ENCODE results near the gene LARP4. TPM values are rescaled to one million over a fixed set of nuclear protein-coding genes. Genes with fewer than 3 reads are reported as not detected.

The LARP4 gene
- total and polyA plus RNA-seq, 8 donors = 5.8 to 89.6 (median 22.8) TPM

- TF ChIP-seq CTCF (IDR thresholded peaks at IDR 0.05) (no peak), POLR2A (IDR thresholded peaks at IDR 0.05) (no peak), POLR2AphosphoS5 (IDR thresholded peaks at IDR 0.05) (no peak), EP300 (IDR thresholded peaks at IDR 0.05) (no peak)
- DNase-seq = no peak
- 89 to 93% (median 89%) methylated on average over 4 of the region's 4 CpGs for WGBS, 5 donors
Measured at GRCh38 chr12:50398931-50399330, 1.8 kb upstream of the LARP4 start.

DNA sequence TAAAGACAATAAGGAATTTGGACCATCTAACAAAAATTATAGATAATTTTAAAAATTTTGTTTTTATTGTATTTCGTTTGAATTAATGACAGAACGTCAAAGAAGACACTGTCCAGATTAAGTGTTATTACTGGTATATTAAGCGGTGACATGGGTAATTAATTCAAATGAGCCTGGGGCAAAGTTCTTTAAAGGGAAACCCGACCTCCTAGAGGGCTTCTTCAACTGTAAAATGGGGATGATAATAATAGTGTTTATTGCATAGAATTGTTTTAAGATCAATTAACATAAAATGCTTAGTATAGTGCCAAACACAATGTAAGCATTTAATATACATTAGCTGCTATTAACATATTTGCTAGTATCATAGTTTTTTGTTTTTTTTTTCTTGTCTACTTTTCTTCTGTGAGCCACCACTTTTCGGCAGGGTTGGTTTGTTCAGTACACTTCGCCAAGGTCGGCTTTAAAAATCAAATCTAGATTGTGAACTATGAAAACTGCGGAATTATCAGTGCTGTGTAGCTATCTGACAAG, 514 bp upstream of the LARP4 start:
- DNase-seq = no peak
- no peak for TF ChIP-seq CTCF (IDR thresholded peaks at IDR 0.05)
- intact Hi-C loops (cut with DNase I; ENCODE audit: low total_unique reads) = no loop called here
- Histone ChIP-seq H3K9me3 (no peaks in the 10 kb centered on the region), H3K27me3 (no peaks in the 10 kb centered on the region), H3K36me3 (no peaks in the 10 kb centered on the region), H3K4me3 (peak overlapping the region; percentile 80 to 89 (median 83)), H3K27ac (peak overlapping the region; percentile 85 to 96 (median 93)), H3K4me1 (peaks cover 27 to 41% (median 33%) of the 10 kb centered on the region in 4 donors)
- 27 to 33% (median 32%) methylated on average over 8 of the region's 8 CpGs for WGBS, 5 donors

More at GRCh38 chr12:50398931-50399330, 1.8 kb upstream of the LARP4 start:
- Histone ChIP-seq H3K9me3 (no peaks in the 10 kb centered on the region), H3K4me1 (peaks cover 19 to 29% (median 23%) of the 10 kb centered on the region in 4 donors), H3K4me3 (no peak overlapping the region), H3K27me3 (no peaks in the 10 kb centered on the region), H3K27ac (no peak overlapping the region), H3K36me3 (no peaks in the 10 kb centered on the region)
- intact Hi-C loops (cut with DNase I; ENCODE audit: low total_unique reads) = no loop called here

GRCh38 chr12:50401500-50402081, 906 bp downstream of the LARP4 start:
- Histone ChIP-seq H3K4me1 (peaks cover 29 to 54% (median 41%) of the 10 kb centered on the region in 4 donors), H3K27me3 (no peaks in the 10 kb centered on the region), H3K4me3 (peak overlapping the region; percentile 80 to 89 (median 83)), H3K27ac (peak overlapping the region; percentile 85 to 96 (median 93)), H3K36me3 (no peaks in the 10 kb centered on the region), H3K9me3 (no peaks in the 10 kb centered on the region)
- TF ChIP-seq POLR2A (IDR thresholded peaks at IDR 0.05) (no peak), POLR2AphosphoS5 (IDR thresholded peaks at IDR 0.05) (peak; percentile 13 to 43 (median 34))
- DNase-seq = peak in 1 of 2 donors; percentile 63
- WGBS, 5 donors = 0 to 1% (median 1%) methylated on average over 16 of the region's 16 CpGs
- intact Hi-C loops (cut with DNase I; ENCODE audit: low total_unique reads) = no loop called here

GRCh38 chr12:50402264-50403000, 1.7 kb downstream of the LARP4 start:
- Histone ChIP-seq H3K36me3 (no peaks in the 10 kb centered on the region), H3K9me3 (no peaks in the 10 kb centered on the region), H3K27ac (peak overlapping the region; percentile 64 to 96 (median 93)), H3K27me3 (no peaks in the 10 kb centered on the region), H3K4me1 (peaks cover 33 to 61% (median 48%) of the 10 kb centered on the region in 4 donors), H3K4me3 (peak overlapping the region; percentile 80 to 89 (median 83))
- DNase-seq = peak in 1 of 2 donors; percentile 36
- TF ChIP-seq POLR2AphosphoS5 (IDR thresholded peaks at IDR 0.05) = no peak
- intact Hi-C loops (cut with DNase I; ENCODE audit: low total_unique reads) = no loop called here
- WGBS, 5 donors = 9 to 23% (median 18%) methylated on average over 7 of the region's 7 CpGs

- WGBS, 5 donors = 12 to 25% (median 21%) methylated on average over 3 of the region's 3 CpGs
- TF ChIP-seq POLR2A (IDR thresholded peaks at IDR 0.05) (no peak), POLR2AphosphoS5 (IDR thresholded peaks at IDR 0.05) (no peak)
- Histone ChIP-seq H3K9me3 (no peaks in the 10 kb centered on the region), H3K4me3 (peak overlapping the region; percentile 80 to 89 (median 83)), H3K27me3 (no peaks in the 10 kb centered on the region), H3K36me3 (no peaks in the 10 kb centered on the region), H3K27ac (peak overlapping the region in 4 of 5 donors; percentile 93 to 96 (median 94)), H3K4me1 (peaks cover 33 to 65% (median 50%) of the 10 kb centered on the region in 4 donors)
- intact Hi-C loops (cut with DNase I; ENCODE audit: low total_unique reads) = no loop called here
- no peak for DNase-seq
Measured at GRCh38 chr12:50403001-50403440, 2.3 kb downstream of the LARP4 start.

Measured in stomach (tissue), 9 donors.